Measurements from ENCODE around the gene PSMG4.

DNA sequence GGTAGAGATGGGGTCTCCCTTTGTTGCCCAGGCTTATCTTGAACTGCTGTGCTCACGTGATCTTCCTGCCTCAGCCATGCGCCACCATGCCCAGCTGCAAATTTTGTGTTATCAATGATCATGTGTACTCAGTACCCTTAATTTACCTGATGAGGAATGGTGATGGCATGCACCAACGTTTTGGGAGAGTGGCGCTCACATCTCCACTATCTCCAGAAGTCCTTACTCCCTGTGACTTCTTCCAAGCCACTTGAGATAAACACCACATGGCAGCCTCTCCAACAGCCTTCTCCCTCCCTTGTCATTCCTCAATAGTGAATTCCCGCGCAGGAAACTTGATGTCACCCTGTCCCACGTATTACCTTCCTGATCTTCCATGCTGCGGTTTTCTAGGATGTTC, 58.1 kb downstream of the PSMG4 start:
- TF ChIP-seq, protein P1, sequence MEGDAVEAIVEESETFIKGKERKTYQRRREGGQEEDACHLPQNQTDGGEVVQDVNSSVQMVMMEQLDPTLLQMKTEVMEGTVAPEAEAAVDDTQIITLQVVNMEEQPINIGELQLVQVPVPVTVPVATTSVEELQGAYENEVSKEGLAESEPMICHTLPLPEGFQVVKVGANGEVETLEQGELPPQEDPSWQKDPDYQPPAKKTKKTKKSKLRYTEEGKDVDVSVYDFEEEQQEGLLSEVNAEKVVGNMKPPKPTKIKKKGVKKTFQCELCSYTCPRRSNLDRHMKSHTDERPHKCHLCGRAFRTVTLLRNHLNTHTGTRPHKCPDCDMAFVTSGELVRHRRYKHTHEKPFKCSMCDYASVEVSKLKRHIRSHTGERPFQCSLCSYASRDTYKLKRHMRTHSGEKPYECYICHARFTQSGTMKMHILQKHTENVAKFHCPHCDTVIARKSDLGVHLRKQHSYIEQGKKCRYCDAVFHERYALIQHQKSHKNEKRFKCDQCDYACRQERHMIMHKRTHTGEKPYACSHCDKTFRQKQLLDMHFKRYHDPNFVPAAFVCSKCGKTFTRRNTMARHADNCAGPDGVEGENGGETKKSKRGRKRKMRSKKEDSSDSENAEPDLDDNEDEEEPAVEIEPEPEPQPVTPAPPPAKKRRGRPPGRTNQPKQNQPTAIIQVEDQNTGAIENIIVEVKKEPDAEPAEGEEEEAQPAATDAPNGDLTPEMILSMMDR (IDR thresholded peaks at IDR 0.05; ENCODE audit: low read depth, low read length): no peak
- no peak for TF ChIP-seq EZH2phosphoT487 (IDR thresholded peaks at IDR 0.05; ENCODE audit: low read depth)

Measured in OCI-LY3 (cell line).